ENCODE results near the gene RABGAP1L. TPM values are rescaled to one million over a fixed set of nuclear protein-coding genes. Genes with fewer than 3 reads are reported as not detected.
A peak's percentile ranks its signal among the peaks of the same experiment; 100 is the strongest.

RABGAP1L gene
- total RNA-seq, 2 experiments from 2014 or later: 59.8 to 67.6 TPM

DNA sequence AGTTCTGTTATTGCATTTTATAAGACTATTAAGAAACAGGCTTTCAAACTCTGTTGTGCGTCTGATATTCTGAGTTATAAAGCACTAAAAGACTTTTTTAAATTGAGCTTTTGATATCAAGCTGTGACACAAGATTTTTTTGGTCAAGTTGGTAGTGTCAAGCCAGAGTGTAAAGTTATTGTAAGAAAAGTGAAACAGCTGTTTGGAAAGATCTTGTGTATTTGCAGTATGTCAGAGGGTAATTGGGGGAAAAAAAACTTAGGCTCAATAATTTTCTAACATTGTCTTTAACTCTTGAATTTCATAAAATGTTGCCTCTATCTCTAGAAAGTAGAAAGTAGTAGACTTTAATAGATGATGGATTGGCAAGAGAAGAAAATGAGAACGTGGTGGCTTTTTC, 844.2 kb downstream of the RABGAP1L start:
- no peak for DNase-seq
- ATAC-seq (ENCODE audit: poor library complexity): no peak
- Histone ChIP-seq H3K4me3 (ENCODE audit: low read length) (no peak overlapping the region), H3K36me3 (ENCODE audit: insufficient read depth, low read length) (peaks cover 41% of the 10 kb centered on the region), H3K9me3 (ENCODE audit: control insufficient read depth in 1 of 2, insufficient read depth in 1 of 2, low read length in 2 of 2) (no peaks in the 10 kb centered on the region), H3K4me1 (ENCODE audit: insufficient read depth, low read length) (peaks cover 20% of the 10 kb centered on the region), H3K27me3 (ENCODE audit: control insufficient read depth in 1 of 2, insufficient read depth in 2 of 2, low read length in 2 of 2) (no peaks in the 10 kb centered on the region), H3K27ac (ENCODE audit: low read depth in 1 of 2, low read length in 2 of 2) (no peak overlapping the region)
- no peak for TF ChIP-seq CTCF (IDR thresholded peaks at IDR 0.05)
- ChIA-PET CTCF (no interaction called here), POLR2A (interaction anchor here (1.5 to 3.7 kb wide), 2 partner anchors 12 to 20 kb away, joined by 4 to 26 read pairs; partner anchors contain the start of gene MRPS14)
- Mint-ChIP-seq H3K4me3 (peak overlapping the region; percentile 76), H3K27me3 (no peaks in the 10 kb centered on the region), H3K4me1 (ENCODE audit: low read depth) (peaks cover 62% of the 10 kb centered on the region), H3K36me3 (ENCODE audit: low read depth) (peaks cover 51% of the 10 kb centered on the region), H3K27ac (peak overlapping the region; percentile 73), H3K9me3 (no peaks in the 10 kb centered on the region)
- intact Hi-C loops (cut with DNase I, micrococcal nuclease): loop anchor here in 1 of 2 experiments (5.0 to 10.0 kb wide), 3 partner anchors 846 to 1521 kb away; partner anchors contain the start of genes KLHL20 and RABGAP1L

DNA sequence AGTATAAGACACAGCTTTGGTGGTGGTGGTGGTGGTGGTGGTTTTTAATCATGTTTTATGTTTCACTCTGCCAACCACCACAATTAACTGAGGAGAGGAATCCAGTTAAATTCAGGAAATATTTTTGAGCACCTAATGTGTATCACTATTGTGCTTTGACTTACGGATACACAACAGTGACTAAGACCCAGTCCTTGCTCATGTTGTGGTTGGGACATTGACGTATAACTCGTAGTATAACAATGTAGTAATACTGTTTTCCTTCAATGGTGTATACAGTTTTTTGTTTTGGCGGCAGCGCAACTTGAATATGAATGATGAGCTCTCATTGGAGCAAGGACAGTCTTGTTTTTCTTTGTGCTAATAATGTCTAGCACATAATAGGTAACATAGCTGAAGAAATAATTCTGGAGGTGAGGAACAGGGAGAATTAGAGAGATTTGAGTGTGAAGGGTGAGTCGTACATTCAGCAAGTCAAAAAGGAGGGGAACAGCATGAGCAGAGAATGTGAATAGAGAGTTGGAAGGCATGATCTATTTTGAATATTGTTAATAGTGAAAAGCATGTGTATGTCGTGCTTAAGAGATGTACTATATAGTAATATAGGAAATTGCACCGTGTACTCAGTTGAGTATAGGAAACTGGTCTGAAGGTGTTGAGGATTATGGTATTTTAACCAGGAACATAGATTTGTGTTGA, 845.9 kb downstream of the RABGAP1L start:
- peaks cover 13% of the 10 kb centered on the region for H3K4me1 ChIP-seq (ENCODE audit: insufficient read depth, low read length)
- DNase-seq: no peak
- Mint-ChIP-seq H3K4me1 (ENCODE audit: low read depth) (peaks cover 62% of the 10 kb centered on the region), H3K36me3 (ENCODE audit: low read depth) (peaks cover 66% of the 10 kb centered on the region), H3K9me3 (no peaks in the 10 kb centered on the region), H3K27ac (peak overlapping the region; percentile 34), H3K27me3 (no peaks in the 10 kb centered on the region), H3K4me3 (no peak overlapping the region)
- H3K27ac ChIP-seq (ENCODE audit: low read depth in 1 of 2, low read length in 2 of 2): no peak overlapping the region
- H3K36me3 ChIP-seq (ENCODE audit: insufficient read depth, low read length): peaks cover 56% of the 10 kb centered on the region
- no peaks in the 10 kb centered on the region for H3K9me3 ChIP-seq (ENCODE audit: control insufficient read depth in 1 of 2, insufficient read depth in 1 of 2, low read length in 2 of 2)
- H3K4me3 ChIP-seq (ENCODE audit: low read length): no peak overlapping the region
- H3K27me3 ChIP-seq (ENCODE audit: control insufficient read depth in 1 of 2, insufficient read depth in 2 of 2, low read length in 2 of 2): no peaks in the 10 kb centered on the region
- intact Hi-C loops (cut with DNase I, micrococcal nuclease): loop anchor here in 1 of 2 experiments (10.0 kb wide), 1 partner anchor 1290 kb away; the partner anchor contains the start of gene KLHL20
- no peak for TF ChIP-seq CTCF (IDR thresholded peaks at IDR 0.05)
- ChIA-PET CTCF (interaction anchor here (1.3 kb wide), 1 partner anchor 16 kb away, joined by 5 read pairs; no protein-coding TSS in a partner anchor), POLR2A (interaction anchor here (3.7 kb wide), 1 partner anchor 18 kb away, joined by 26 read pairs; the partner anchor contains the start of gene MRPS14)
- no peak for ATAC-seq (ENCODE audit: poor library complexity)

GRCh38 chr1:175009532-175009931, 850.2 kb downstream of the RABGAP1L start:
- no peaks in the 10 kb centered on the region for H3K4me1 ChIP-seq (ENCODE audit: insufficient read depth, low read length)
- H3K36me3 ChIP-seq (ENCODE audit: insufficient read depth, low read length): peaks cover 97% of the 10 kb centered on the region
- Mint-ChIP-seq H3K4me3 (no peak overlapping the region), H3K9me3 (no peaks in the 10 kb centered on the region), H3K36me3 (ENCODE audit: low read depth) (peaks cover 90% of the 10 kb centered on the region), H3K27me3 (no peaks in the 10 kb centered on the region), H3K27ac (no peak overlapping the region), H3K4me1 (ENCODE audit: low read depth) (peaks cover 21% of the 10 kb centered on the region)
- intact Hi-C loops (cut with DNase I, micrococcal nuclease): loop anchor here in 1 of 2 experiments (10.0 kb wide), 1 partner anchor 1295 kb away; the partner anchor contains the start of gene KLHL20
- ChIA-PET CTCF (interaction anchor here (0.8 kb wide), 1 partner anchor 13 kb away, joined by 4 read pairs; the partner anchor contains the start of gene MRPS14), POLR2A (interaction anchor here (0.6 to 1.8 kb wide), 3 partner anchors 10 to 39 kb away, joined by 3 to 9 read pairs (median 7); partner anchors contain the start of genes CACYBP and MRPS14)
- no peaks in the 10 kb centered on the region for H3K9me3 ChIP-seq (ENCODE audit: control insufficient read depth in 1 of 2, insufficient read depth in 1 of 2, low read length in 2 of 2)
- no peaks in the 10 kb centered on the region for H3K27me3 ChIP-seq (ENCODE audit: control insufficient read depth in 1 of 2, insufficient read depth in 2 of 2, low read length in 2 of 2)
- no peak for ATAC-seq (ENCODE audit: poor library complexity)
- DNase-seq: no peak
- H3K4me3 ChIP-seq (ENCODE audit: low read length): no peak overlapping the region
- H3K27ac ChIP-seq (ENCODE audit: low read depth in 1 of 2, low read length in 2 of 2): no peak overlapping the region
- TF ChIP-seq CTCF (IDR thresholded peaks at IDR 0.05): no peak

All from CD4-positive, alpha-beta T cell (primary cell).